GM15510 (cell line): ENCODE results near the gene TRAF3IP3.

Source experiments
- POLR2A ChIP-seq: IDR thresholded peaks from 3 replicates; pipeline ENCODE4 v1.6.1; 2011; ENCODE audit warnings: borderline replicate concordance; ENCODE audit not compliant: insufficient read length; ENCODE audit errors: extremely low read depth

The TRAF3IP3 gene

GRCh38 chr1:209790286-209791193 is 34.7 kb downstream of the TRAF3IP3 start:
- no peak for TF ChIP-seq POLR2A

- no peak for TF ChIP-seq POLR2A
These were observed 36.1 kb downstream of the TRAF3IP3 start for GRCh38 chr1:209791920-209792319.

DNA sequence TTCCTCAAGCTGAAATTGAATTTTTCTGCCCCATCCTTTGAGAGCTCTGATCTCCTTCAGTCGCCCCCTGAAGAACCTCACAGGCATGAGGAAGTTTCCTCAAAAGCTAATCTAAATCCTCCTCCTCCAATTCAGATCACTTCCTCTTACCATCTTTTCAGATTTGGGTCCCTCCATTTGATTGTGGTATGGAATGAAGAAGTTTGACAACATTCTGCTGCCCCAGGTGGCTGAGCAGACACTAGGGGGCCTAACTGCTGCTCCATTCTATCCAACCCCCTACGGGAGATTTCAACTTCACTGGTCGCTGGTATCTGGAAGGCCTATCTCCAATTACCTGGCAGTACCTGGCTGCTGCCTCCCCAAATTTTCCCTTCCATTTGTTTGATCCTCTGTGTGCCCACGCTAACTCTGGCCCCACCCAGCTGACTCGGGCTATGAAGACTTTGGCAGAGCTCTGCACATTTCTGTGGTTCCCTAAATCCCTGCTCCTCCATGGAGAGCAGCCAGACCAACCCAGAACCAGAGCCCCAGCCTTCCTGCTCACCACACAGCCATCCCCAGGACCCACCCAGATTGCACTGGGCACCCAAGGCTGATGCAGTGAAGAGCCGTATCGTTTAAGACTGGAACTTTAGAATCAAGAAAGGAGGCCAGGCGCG is 42.3 kb downstream of the TRAF3IP3 start:
- no peak for TF ChIP-seq POLR2A

DNA sequence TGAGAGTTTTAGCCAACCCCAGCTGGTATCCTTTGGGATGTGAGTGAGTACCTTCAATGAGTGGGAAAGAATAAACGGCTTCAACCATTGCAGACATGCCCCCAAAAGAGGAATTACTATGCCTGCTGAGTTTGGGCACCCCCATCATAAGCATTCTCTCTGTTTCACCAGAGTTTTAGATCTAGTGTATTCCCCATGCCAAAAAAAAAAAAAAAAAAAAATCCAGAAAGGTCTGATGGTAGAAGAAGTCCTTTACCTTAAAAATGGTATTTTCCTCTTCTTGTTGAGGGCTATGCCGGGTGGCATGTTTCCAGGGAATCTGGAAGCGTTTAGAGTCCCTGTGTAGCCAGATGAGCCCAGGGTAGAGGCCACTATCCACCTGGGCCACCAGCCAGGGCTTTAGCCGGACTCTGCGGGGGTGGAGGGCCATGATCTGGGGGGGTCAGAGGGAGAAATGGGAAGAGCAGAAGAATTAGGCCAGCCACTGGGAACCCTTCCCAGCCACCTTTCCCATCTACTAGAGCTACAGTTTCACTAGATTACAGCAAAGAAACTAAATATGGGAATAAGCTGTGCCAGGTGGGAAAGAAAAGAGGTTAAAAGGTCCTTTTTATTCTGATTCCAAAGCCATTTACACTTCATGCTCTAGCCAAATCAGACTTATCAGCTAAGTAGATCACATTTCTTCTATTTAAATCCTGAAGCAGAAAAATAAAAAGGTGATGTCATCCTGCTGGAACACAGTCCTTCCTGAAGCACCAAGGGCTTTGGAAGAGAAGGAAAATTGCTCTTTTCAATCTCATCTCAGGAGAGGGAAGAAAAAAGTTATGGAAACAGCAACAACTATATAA is 45.4 kb downstream of the TRAF3IP3 start:
- no peak for TF ChIP-seq POLR2A

DNA sequence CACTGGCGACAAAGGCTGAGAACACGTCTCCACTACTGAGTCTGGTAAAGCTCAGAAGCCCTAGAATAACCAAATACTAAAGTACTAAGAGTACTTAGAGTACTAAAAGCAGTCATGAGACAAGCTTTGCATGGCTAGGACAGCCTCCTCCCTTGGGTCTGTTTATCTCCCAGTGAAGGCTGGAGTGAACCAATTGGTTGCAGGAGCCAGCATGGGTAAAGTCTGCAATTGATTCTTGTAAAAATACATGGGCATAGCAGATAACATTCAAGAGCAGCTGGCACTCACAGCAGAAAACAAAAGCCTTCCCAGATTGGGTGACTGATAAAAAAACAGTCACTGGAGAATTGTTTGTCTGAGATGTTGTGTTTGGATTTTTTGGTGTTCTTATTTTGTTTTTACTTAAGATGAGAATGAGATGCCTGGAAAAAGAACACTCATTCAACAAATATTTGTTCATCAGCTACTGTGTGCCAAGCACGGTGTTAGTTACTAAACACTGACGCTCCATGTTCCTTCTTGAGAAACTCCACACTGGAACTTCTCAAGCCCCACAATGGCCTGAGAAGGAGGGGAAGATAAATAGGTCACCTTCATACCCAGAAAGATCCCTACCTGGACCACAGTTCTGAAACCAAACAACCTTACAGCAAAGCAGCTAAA is 46.4 kb downstream of the TRAF3IP3 start:
- no peak for TF ChIP-seq POLR2A

- no peak for TF ChIP-seq POLR2A
These were observed 46.9 kb downstream of the TRAF3IP3 start for GRCh38 chr1:209802780-209803152.

DNA sequence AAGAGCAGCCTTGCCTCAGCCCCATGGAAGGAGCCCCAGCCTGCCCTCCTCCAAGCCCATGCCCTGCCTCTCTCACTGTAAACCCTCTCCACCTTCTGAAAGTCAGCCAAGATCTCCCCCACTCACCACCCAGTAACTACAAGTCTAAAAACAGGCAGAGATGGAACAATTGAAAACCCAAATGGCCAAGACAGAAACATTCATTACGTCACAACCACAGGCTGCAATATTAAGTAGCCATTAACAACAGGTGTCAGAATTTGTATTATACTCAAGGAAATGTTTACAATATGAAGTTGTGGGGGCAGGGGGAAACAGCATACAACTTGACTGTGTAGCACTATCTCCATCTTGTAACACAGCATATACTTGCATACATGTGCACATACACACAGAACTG is 47.7 kb downstream of the TRAF3IP3 start:
- no peak for TF ChIP-seq POLR2A

GRCh38 chr1:209805341-209805781 is 49.5 kb downstream of the TRAF3IP3 start:
- TF ChIP-seq POLR2A, result no peak

DNA sequence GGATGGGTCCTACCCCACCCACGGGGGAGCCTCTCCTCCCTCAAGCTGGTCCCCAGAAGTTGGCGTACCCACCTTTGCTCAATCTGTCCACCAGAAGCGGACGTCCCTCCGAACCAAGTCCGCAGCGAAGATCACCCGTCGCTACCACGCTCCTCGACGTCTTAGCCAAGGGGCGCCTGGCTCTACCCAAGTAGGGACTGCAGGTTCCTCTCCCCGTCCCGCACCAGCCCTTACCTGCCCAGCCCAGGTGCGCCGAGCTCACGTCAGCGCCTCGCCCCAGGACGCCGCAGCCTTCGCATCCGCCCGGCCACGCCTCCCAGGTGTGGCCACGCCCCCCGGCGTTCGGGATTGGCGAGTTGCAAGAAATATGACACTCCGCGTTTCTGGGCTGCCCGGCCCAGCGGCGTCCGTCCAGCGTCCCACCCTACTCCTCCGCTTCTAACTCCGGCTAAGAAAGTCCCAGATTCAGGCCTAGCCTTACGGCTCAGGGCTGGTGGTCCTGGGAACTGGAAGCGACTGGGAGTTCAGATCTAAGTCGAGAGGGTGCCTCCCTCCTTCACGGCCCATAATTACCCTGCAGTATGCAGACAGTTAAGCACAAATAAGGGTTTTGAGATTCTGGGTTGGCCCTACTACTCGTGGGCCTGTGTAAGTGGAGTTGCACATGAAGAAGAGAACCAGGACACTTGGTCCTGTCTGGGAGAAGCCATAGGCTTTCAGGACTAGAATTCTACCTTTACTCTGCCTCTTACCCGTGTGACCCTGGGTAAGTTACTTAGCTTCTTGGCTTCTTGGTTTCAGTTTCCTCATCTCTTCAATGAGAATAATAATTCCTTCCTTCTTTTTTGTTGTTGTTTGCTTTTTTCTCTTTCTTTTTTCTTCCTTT is 50.3 kb downstream of the TRAF3IP3 start, which contains the start of gene IRF6:
Gene IRF6 (minus strand): TSS at position 268 of the 886 bp plus-strand sequence. CDS start 4,729 bp downstream, outside the sequence.
- TF ChIP-seq POLR2A, result no peak

- no peak for TF ChIP-seq POLR2A
These were observed 51.7 kb downstream of the TRAF3IP3 start for GRCh38 chr1:209807509-209807908.

- TF ChIP-seq POLR2A, result no peak
These were observed 52.3 kb downstream of the TRAF3IP3 start for GRCh38 chr1:209808059-209808581.

- TF ChIP-seq POLR2A, result no peak
These were observed 53.8 kb downstream of the TRAF3IP3 start for GRCh38 chr1:209809611-209810010.

- no peak for TF ChIP-seq POLR2A
These were observed 54.9 kb downstream of the TRAF3IP3 start for GRCh38 chr1:209810783-209811182.

DNA sequence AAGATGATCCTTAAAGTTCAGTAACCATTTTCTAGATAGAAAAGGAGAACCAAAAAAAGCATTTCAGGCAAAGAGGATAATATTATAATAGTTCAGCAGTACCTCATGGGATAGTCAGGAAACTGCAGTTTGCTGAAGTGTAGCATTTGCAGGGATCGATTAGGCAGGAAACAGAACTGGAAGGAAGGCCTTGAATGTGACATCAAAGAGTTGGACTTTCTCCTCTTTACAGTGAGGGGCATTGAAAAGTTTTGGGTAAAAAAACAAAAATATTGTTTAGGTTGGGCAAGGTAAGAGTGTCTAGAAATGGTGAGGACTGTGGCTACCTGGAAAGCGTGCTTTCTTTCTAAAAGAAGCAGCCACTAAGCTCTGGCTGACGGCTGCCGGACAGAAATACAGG is 58.0 kb downstream of the TRAF3IP3 start:
- TF ChIP-seq POLR2A, result no peak

DNA sequence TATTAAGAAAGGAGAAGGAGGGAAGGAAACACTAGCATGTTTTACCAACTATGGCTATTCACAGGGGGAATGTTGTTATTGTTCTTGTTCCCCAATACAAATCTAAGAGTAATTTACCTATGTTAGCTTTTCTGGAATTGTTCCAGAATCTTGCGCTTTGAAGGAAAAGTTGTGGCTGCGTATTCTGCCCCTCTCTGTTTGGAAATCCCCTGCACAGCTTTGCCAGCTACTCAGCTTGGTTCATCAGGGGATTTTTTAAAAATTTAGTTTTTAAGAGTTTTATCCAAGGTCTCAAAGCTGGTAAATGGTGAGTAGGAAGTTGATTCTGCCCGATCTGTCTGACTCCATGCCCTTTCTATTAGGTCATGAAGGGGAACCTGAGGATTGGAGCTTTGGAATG is 59.6 kb downstream of the TRAF3IP3 start:
- no peak for TF ChIP-seq POLR2A
